ENCODE results near the gene OR10K2. TPM values are rescaled to one million over a fixed set of nuclear protein-coding genes. Genes with fewer than 3 reads are reported as not detected.

Gene OR10K2
- not detected in 2 replicates for total RNA-seq

GRCh38 chr1:158426137-158426536 lies at the start of gene OR10K2:
OR10K2 (minus strand) TSS chr1:158426237; CDS start chr1:158420866, 5,371 bp downstream.

GRCh38 chr1:158471920-158472319 lies 45.9 kb upstream of the OR10K2 start, which contains the start of gene OR10R2:
OR10R2 (plus strand) TSS chr1:158472220; CDS start chr1:158472326, 106 bp downstream.

GRCh38 chr1:158461534-158461933 lies 35.5 kb upstream of the OR10K2 start, which contains the start of gene OR10K1:
OR10K1 (plus strand) TSS chr1:158461834; CDS start chr1:158465562, 3,728 bp downstream.

GRCh38 chr1:158398818-158399514 lies 27.1 kb downstream of the OR10K2 start, which contains the start of gene OR10T2:
OR10T2 (minus strand) TSS chr1:158399466; CDS start chr1:158399466, 0 bp downstream.

Other genes with a start within 250 kb of the OR10K2 start
- gene CD1D, start 245.3 kb downstream of the OR10K2 start, total RNA-seq, result 2.0 and 3.4 TPM in 2 replicates
- gene CD1A, start 171.8 kb downstream of the OR10K2 start, total RNA-seq, result not detected in 2 replicates
- gene CD1C, start 136.3 kb downstream of the OR10K2 start, total RNA-seq, result not detected in 2 replicates
- gene CD1B, start 94.7 kb downstream of the OR10K2 start, total RNA-seq, result not detected in 2 replicates
- not detected in 2 replicates for gene CD1E, start 72.3 kb downstream of the OR10K2 start, total RNA-seq
- not detected in 2 replicates for gene OR10T2, start 26.8 kb downstream of the OR10K2 start, total RNA-seq
- not detected in 2 replicates for gene OR10K1, start 35.6 kb upstream of the OR10K2 start, total RNA-seq
- gene OR10R2, start 46.0 kb upstream of the OR10K2 start, total RNA-seq, result not detected in 2 replicates
- gene OR6Y1, start 128.2 kb upstream of the OR10K2 start, total RNA-seq, result not detected in 2 replicates
- gene OR6P1, start 144.3 kb upstream of the OR10K2 start, total RNA-seq, result not detected in 2 replicates
- gene OR10X1, start 153.7 kb upstream of the OR10K2 start, total RNA-seq, result not detected in 2 replicates
- not detected in 2 replicates for gene OR10Z1, start 179.0 kb upstream of the OR10K2 start, total RNA-seq